CD4-positive, alpha-beta T cell treated with Interleukin-17A for 1 hour (primary cell): ENCODE data around the gene CEBPG.

ENCODE experiments used
- DNase-seq: peaks from one replicate; pipeline ENCODE4 v3.0.0-alpha.2; 2020

Gene CEBPG

DNA sequence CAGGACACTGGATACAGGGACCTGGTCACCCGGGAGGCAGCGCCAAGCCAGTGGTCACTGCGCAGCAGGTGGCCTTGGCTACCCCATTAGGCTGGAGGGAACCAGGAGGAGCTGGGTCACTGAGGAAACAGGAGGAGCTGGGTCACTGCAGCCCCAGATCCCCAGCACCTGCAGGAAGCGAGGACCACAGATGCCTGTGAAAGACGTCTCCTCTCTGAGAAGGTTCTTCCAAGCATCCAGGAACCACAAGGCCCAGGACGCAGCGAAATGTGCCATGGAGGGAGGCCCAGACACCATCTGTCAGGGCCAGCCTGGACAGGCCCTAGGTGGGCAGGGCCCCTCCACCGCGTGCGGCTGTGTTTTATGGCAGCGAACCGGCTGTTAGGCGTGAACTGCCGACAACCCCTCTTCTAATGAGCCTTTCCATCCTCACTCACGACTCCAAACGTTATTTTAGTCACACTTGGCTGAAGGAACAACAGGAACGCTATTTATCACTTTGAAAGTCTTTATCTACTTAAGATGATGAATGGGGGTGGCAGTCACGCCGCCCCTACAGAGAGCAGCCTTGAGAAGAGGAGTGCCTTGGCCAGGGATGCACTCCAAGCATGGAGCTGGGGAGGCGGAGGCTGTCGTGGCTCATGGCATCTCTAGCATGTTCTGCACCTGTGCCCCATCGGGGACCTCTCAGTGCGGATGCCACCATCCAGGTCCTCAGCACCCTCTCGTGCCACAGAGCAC, 53.3 kb downstream of the CEBPG start:
- DNase-seq: no peak

DNA sequence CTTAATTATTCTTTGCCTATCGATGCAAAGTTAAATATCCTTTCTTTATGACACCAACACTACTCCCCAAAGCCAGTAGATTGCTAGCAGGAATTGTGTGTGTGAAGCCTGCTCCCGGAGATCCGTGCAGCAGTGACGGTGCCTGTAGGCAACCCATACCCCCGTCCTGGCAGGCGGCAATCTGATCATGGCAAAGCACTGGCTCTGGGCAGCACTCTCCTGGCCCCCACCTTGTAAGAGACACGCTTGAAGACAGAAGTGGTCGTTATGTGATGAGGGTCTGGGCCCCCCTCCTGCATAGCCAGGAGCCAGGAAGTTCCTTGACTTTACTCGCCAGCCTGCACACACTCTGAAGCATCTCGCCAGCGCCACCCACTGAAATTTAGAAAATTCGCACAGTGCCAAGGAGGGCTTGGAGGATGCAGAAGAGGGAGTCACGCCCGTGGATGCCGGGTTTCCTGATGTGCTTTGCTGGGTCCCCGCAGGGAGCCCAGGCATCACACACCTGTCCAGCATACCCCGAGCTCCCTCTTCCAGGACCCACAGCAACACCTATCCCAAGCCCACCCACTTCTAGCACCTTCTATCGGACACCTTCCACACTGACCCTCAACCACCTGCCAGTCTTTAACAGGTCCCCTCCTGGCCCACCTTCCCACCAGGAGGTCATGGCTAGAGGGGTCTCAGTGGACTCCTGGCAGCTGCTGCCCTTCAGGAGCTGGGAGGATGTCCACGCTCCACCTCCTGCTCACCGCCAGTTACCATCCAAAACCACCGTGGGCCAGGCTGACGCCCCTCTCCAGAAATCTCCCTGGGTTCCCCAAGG, 54.5 kb downstream of the CEBPG start:
- no peak for DNase-seq

GRCh38 chr19:33428627-33429125, 55.2 kb downstream of the CEBPG start:
- no peak for DNase-seq

- peak; percentile 45 for DNase-seq
Observed at GRCh38 chr19:33429891-33430673, 56.6 kb downstream of the CEBPG start.

DNA sequence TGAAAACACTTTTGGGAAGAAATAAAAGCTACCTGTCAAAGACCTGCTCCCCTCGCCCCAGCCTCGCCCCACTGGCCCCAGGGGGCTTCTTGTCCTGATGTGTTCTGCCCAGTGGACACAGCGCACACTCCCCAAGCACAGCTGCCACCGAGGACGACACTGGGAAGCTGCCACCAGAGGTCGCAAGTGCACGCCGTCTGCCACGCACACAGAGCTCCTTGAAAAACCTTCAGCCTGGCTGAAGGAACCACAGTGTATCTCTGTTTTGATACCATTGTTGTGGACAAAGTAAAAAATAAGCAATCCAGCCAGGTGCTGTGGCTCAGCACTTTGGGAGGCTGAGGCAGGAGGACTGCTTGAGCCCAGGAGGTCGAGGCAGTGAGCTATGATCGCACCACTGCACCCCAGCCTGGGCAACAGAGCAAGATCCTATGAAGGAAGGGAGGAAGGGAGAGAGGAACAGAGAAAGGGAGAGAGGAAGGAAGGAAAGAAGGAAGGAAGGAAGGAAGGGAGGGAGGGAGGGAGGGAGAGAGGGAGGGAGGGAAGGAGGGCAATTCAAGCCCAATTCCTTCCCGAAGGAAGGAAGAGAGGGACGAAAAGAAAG, 57.3 kb downstream of the CEBPG start:
- DNase-seq: peak; percentile 62

DNA sequence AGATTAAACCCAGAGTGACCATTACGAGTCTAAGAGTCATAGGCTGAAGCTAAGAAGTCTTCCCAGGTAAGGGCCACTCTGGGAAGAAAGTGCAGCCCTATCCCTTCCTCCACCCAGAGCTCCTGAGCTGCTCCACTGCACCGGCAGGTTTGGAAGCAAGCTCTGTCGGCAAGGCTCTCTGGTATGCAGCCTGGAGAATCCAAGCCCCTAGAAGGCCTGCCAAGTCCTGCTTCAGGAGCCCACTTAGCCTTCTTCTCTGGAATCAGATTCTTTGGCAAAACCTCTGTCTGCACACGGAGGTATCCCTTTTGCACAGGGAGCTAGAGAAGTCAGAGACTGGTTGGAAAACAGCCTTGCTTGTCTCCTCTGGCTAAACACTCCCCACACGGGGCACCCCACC, 58.5 kb downstream of the CEBPG start:
- DNase-seq: no peak
